Endothelial cell of umbilical vein (primary cell): ENCODE data around the gene PIK3AP1. TPM values are rescaled to one million over a fixed set of nuclear protein-coding genes. Genes with fewer than 3 reads are reported as not detected.

Experiments
- BruUV-seq: library from RNA; stranded (reverse); fragments of 400-500 nt; replicated peaks from 2 replicates; lab custom pipeline; 2021; lab: Mats Ljungman, UMichigan
- CTCF ChIA-PET: fragments of 300-600, 350-600 bp; sonication (Branson Sonifier 250); formaldehyde crosslinking; loops from one replicate; lab custom pipeline; 2021; ENCODE audit warnings: antibody characterized with exemption, inconsistent platforms; lab: Charles Lee
- POLR2A ChIA-PET: fragments of 300-600, 350-600 bp; sonication (Branson Sonifier 250); formaldehyde crosslinking; loops from one replicate; lab custom pipeline; 2021; ENCODE audit warnings: antibody characterized with exemption, inconsistent platforms; lab: Charles Lee
- DNase-seq: peaks from one replicate; pipeline ENCODE4 v3.0.0-alpha.2; 2011; ENCODE audit warnings: low read depth, low spot score
- FAIRE-seq: peaks from 2 replicates; lab custom pipeline; 2011; peaks lifted over from hg19 to GRCh38; lab: Jason Lieb, UNC
- H2AFZ ChIP-seq: 2 replicates; pipeline ENCODE4 v1.6.0; 2012; ENCODE audit warnings: low read depth, low read length, control low read depth, inconsistent platforms
- H3K27ac ChIP-seq: 2 replicates; pipeline ENCODE4 v1.5.1; 2011; ENCODE audit warnings: low read depth, mild to moderate bottlenecking, control low read depth, low read length, moderate library complexity; ENCODE audit not compliant: insufficient read depth
- H3K27me3 ChIP-seq, 2 experiments: 2 replicates each; pipeline versions ENCODE4 v1.6.0 to v1.6.1; 2011; ENCODE audit warnings: low read length in 2 of 2, mixed read lengths in 1 of 2; ENCODE audit not compliant: control insufficient read depth in 2 of 2, insufficient read depth in 2 of 2
- H3K36me3 ChIP-seq, 2 experiments: 2 replicates in 1 of 2; 3 replicates in 1 of 2; pipeline ENCODE4 v1.5.1; 2011; ENCODE audit warnings: low read length in 2 of 2, mild to moderate bottlenecking in 1 of 2, moderate library complexity in 1 of 2; ENCODE audit not compliant: control insufficient read depth in 2 of 2, insufficient read depth in 2 of 2; ENCODE audit errors: extremely low read depth in 1 of 2
- H3K4me1 ChIP-seq: 3 replicates; pipeline ENCODE4 v1.5.1; 2011; ENCODE audit warnings: mild to moderate bottlenecking, low read length; ENCODE audit not compliant: control insufficient read depth, insufficient read depth; ENCODE audit errors: extremely low read depth
- H3K4me2 ChIP-seq: 2 replicates; pipeline ENCODE4 v1.6.1; 2011; ENCODE audit warnings: low read length, control low read depth, mixed read lengths; ENCODE audit not compliant: insufficient read depth
- H3K4me3 ChIP-seq, 3 experiments: fragments of 200-600 bp in 1 of 3; sonication (generic), shearing (Covaris generic) in 1 of 3; replicated peaks in 1 of 3; 2 replicates each; pipeline ENCODE4 v1.5.1; 2011 to 2016; ENCODE audit warnings: control low read depth in 3 of 3, low read length in 3 of 3, mild to moderate bottlenecking in 2 of 3, inconsistent platforms in 1 of 3, low read depth in 1 of 3, moderate library complexity in 1 of 3; ENCODE audit not compliant: insufficient read depth in 1 of 3
- H3K79me2 ChIP-seq: 2 replicates; pipeline ENCODE4 v1.6.0; 2012; ENCODE audit warnings: low read length, inconsistent platforms; ENCODE audit not compliant: control insufficient read depth, insufficient read depth
- H3K9ac ChIP-seq: replicated peaks from 2 replicates; pipeline ENCODE3; 2011; ENCODE audit warnings: low read length, control low read depth; ENCODE audit not compliant: insufficient read depth; ENCODE audit errors: extremely low read depth
- H3K9me1 ChIP-seq: replicated peaks from 3 replicates; pipeline ENCODE4 v1.6.0; 2011; ENCODE audit warnings: mild to moderate bottlenecking, low read length; ENCODE audit not compliant: control insufficient read depth, insufficient read depth; ENCODE audit errors: extremely low read depth
- H3K9me3 ChIP-seq: replicated peaks from 2 replicates; pipeline ENCODE4 v1.5.1; 2012; ENCODE audit warnings: low read length, inconsistent platforms; ENCODE audit not compliant: control insufficient read depth, insufficient read depth
- H4K20me1 ChIP-seq: replicated peaks from 2 replicates; pipeline ENCODE3; 2011; ENCODE audit warnings: mild to moderate bottlenecking, low read length; ENCODE audit not compliant: control insufficient read depth, insufficient read depth; ENCODE audit errors: extremely low read depth
- CTCF ChIP-seq, 2 donors: IDR thresholded peaks; 1 replicate in 1 of 2; 2 replicates in 1 of 2; pipeline ENCODE4 v1.5.1; 2011; ENCODE audit warnings: low read length in 2 of 2, mild to moderate bottlenecking in 2 of 2, moderate library complexity in 2 of 2, control low read depth in 1 of 2, inconsistent platforms in 1 of 2, low read depth in 1 of 2; ENCODE audit not compliant: insufficient read depth in 1 of 2; ENCODE audit errors: extremely low read depth in 1 of 2
- EZH2 ChIP-seq: IDR thresholded peaks from 2 replicates; pipeline ENCODE4 v1.6.1; 2012; ENCODE audit warnings: borderline replicate concordance, low read depth, mild to moderate bottlenecking, moderate library complexity, low read length, inconsistent platforms; ENCODE audit not compliant: severe bottlenecking
- FOS ChIP-seq: IDR thresholded peaks from 2 replicates; pipeline ENCODE4 v1.6.1; 2011; ENCODE audit warnings: mild to moderate bottlenecking, low read length, moderate library complexity, borderline replicate concordance; ENCODE audit not compliant: insufficient read depth
- GATA2 ChIP-seq: IDR thresholded peaks from 2 replicates; pipeline ENCODE4 v1.7.0; 2011; ENCODE audit warnings: low read depth, mild to moderate bottlenecking, moderate library complexity, mixed read lengths, low read length; ENCODE audit not compliant: insufficient read length, insufficient read depth
- JUN ChIP-seq: IDR thresholded peaks from 2 replicates; pipeline ENCODE4 v1.6.1; 2011; ENCODE audit warnings: borderline replicate concordance, low read depth; ENCODE audit not compliant: insufficient read length, insufficient read depth
- MYC ChIP-seq: IDR thresholded peaks from one replicate; pipeline ENCODE4 v1.6.1; 2011; ENCODE audit warnings: mild to moderate bottlenecking, low read depth, low read length
- POLR2A ChIP-seq: IDR thresholded peaks from 2 replicates; pipeline ENCODE4 v1.6.1; 2012; ENCODE audit warnings: low read depth, mild to moderate bottlenecking, control low read depth, low read length
- POLR2AphosphoS5 ChIP-seq: IDR thresholded peaks from 2 replicates; pipeline ENCODE4 v1.6.1; 2012; ENCODE audit warnings: low read depth, mild to moderate bottlenecking, control low read depth, low read length, moderate library complexity; ENCODE audit not compliant: insufficient read depth
- dilution Hi-C: fragments of 300-500 bp; cut with MboI; formaldehyde crosslinking; loops from one replicate; pipeline ENCODE4 v1.15.0; 2019; ENCODE audit warnings: low sequenced_read_pairs; ENCODE audit not compliant: extremely low pct_ligation_motif_present
- intact Hi-C: fragments of 100-400 bp; cut with micrococcal nuclease; formaldehyde crosslinking; loops from one replicate; pipeline ENCODE4 v1.10.0; 2022
- polyA plus RNA-seq, 4 experiments: library from polyadenylated mRNA; depleted of rRNA in 3 of 4; stranded (reverse) in 3 of 4; unstranded in 1 of 4; fragments of >200 nt; gene quantifications; 2 replicates each; pipeline versions ENCODE4 v1.2.1 to v1.2.3, GENCODE V29; 2011 to 2012; ENCODE audit warnings: missing spikeins in 1 of 4
- total RNA-seq: library from RNA; stranded (reverse); gene quantifications from 2 replicates; pipeline ENCODE4 v1.2.3, GENCODE V29; 2021

The PIK3AP1 gene
- total and polyA plus RNA-seq, 2 donors (not counting 3 experiments of a cell fraction or from before 2014, with no cell fraction given) = 0.04 TPM; not detected in 1

- DNase-seq (no peak), FAIRE-seq (no peak)
- Histone ChIP-seq H3K27ac (no peak overlapping the region), H3K4me1 (no peaks in the 10 kb centered on the region), H3K9ac (no peak overlapping the region), H3K36me3 (no peaks in the 10 kb centered on the region), H3K9me1 (no peaks in the 10 kb centered on the region), H2AFZ (no peak overlapping the region), H3K79me2 (no peaks in the 10 kb centered on the region), H3K27me3 (no peaks in the 10 kb centered on the region), H3K4me2 (no peak overlapping the region), H4K20me1 (no peaks in the 10 kb centered on the region), H3K9me3 (no peaks in the 10 kb centered on the region), H3K4me3 (no peak overlapping the region)
- dilution Hi-C loops = no loop called here
- ChIA-PET CTCF (no interaction called here), POLR2A (no interaction called here)
- intact Hi-C loops = no loop called here
- TF ChIP-seq GATA2 (no peak), POLR2AphosphoS5 (no peak), FOS (no peak), JUN (no peak), CTCF (IDR thresholded peaks at IDR 0.05; ENCODE audit: extremely low read depth in 1 of 2, insufficient read depth in 1 of 2, low read depth in 1 of 2, low read length in 2 of 2) (no peak), POLR2A (no peak), EZH2 (no peak), MYC (no peak)
- BruUV-seq = no TSS peak
Observed at GRCh38 chr10:96693431-96693830, 26.9 kb downstream of the PIK3AP1 start.
